H9 (cell line): ENCODE measurements around the gene CAB39L. TPM values are rescaled to one million over a fixed set of nuclear protein-coding genes. Genes with fewer than 3 reads are reported as not detected.

Experiments
- DNase-seq: peaks from one replicate; pipeline ENCODE4 v3.0.0-alpha.2; 2017
- H2AFZ ChIP-seq: one replicate; pipeline ENCODE4 v1.6.1; 2013; ENCODE audit warnings: mild to moderate bottlenecking, low read length, control low read depth, moderate library complexity
- H2AK5ac ChIP-seq: 2 replicates; pipeline ENCODE4 v1.6.1; 2013; ENCODE audit warnings: low read length, control low read depth, mixed read lengths; ENCODE audit not compliant: insufficient read length
- H2BK120ac ChIP-seq: one replicate; pipeline ENCODE4 v1.6.1; 2013; ENCODE audit warnings: low read depth, mild to moderate bottlenecking, low read length, control low read depth, inconsistent platforms; ENCODE audit not compliant: poor library complexity, severe bottlenecking
- H2BK12ac ChIP-seq: 2 replicates; pipeline ENCODE4 v1.6.1; 2013; ENCODE audit warnings: low read length, control low read depth, mixed read lengths, low read depth; ENCODE audit not compliant: insufficient read length
- H2BK15ac ChIP-seq: 2 replicates; pipeline ENCODE4 v1.6.1; 2013; ENCODE audit warnings: low read depth, low read length, control low read depth
- H2BK20ac ChIP-seq: one replicate; pipeline ENCODE4 v1.6.1; 2013; ENCODE audit warnings: low read depth, mild to moderate bottlenecking, low read length, control low read depth, inconsistent platforms; ENCODE audit not compliant: poor library complexity, severe bottlenecking
- H2BK5ac ChIP-seq: 2 replicates; pipeline ENCODE4 v1.6.1; 2013; ENCODE audit warnings: low read length, control low read depth, mixed read lengths; ENCODE audit not compliant: insufficient read length
- H3K14ac ChIP-seq: 2 replicates; pipeline ENCODE4 v1.6.1; 2013; ENCODE audit warnings: low read length, control low read depth; ENCODE audit not compliant: insufficient read depth
- H3K18ac ChIP-seq: 2 replicates; pipeline ENCODE4 v1.6.1; 2013; ENCODE audit warnings: low read depth, mild to moderate bottlenecking, mixed read lengths, low read length, control low read depth; ENCODE audit not compliant: insufficient read length
- H3K23ac ChIP-seq: 2 replicates; pipeline ENCODE4 v1.6.1; 2013; ENCODE audit warnings: low read length, control low read depth, mixed read lengths, low read depth; ENCODE audit not compliant: insufficient read length
- H3K23me2 ChIP-seq: 2 replicates; pipeline ENCODE4 v1.6.1; 2013; ENCODE audit warnings: low read depth, mild to moderate bottlenecking, mixed read lengths, low read length, control low read depth; ENCODE audit not compliant: insufficient read length, poor library complexity, severe bottlenecking
- H3K27ac ChIP-seq: 2 replicates; pipeline ENCODE4 v1.5.1; 2013; ENCODE audit warnings: low read length, control low read depth, mixed read lengths, low read depth; ENCODE audit not compliant: insufficient read length
- H3K27me3 ChIP-seq: 2 replicates; pipeline ENCODE4 v1.6.1; 2013; ENCODE audit warnings: low read length, control low read depth, inconsistent platforms; ENCODE audit not compliant: insufficient read depth
- H3K4ac ChIP-seq: 2 replicates; pipeline ENCODE4 v1.6.1; 2013; ENCODE audit warnings: low read depth, mild to moderate bottlenecking, control low read depth, inconsistent platforms, low read length, moderate library complexity
- H3K4me1 ChIP-seq: 2 replicates; pipeline ENCODE4 v1.6.1; 2013; ENCODE audit warnings: low read length, control low read depth, inconsistent platforms; ENCODE audit not compliant: insufficient read depth
- H3K4me2 ChIP-seq: 2 replicates; pipeline ENCODE4 v1.6.1; 2013; ENCODE audit warnings: low read length, control low read depth, mixed read lengths; ENCODE audit not compliant: insufficient read length, insufficient read depth
- H3K56ac ChIP-seq: 2 replicates; pipeline ENCODE4 v1.6.1; 2013; ENCODE audit warnings: low read depth, mild to moderate bottlenecking, mixed read lengths, low read length, control low read depth; ENCODE audit not compliant: insufficient read length
- H3K79me1 ChIP-seq: 2 replicates; pipeline ENCODE4 v1.6.1; 2013; ENCODE audit warnings: low read depth, mild to moderate bottlenecking, moderate library complexity, low read length, control low read depth, inconsistent platforms; ENCODE audit not compliant: insufficient read depth, poor library complexity, severe bottlenecking
- H3K79me2 ChIP-seq: 2 replicates; pipeline ENCODE4 v1.6.1; 2013; ENCODE audit warnings: low read length, control low read depth, inconsistent platforms; ENCODE audit not compliant: insufficient read depth
- H3K9ac ChIP-seq: 2 replicates; pipeline ENCODE4 v1.6.1; 2013; ENCODE audit warnings: low read length, control low read depth, mixed read lengths; ENCODE audit not compliant: insufficient read length; ENCODE audit errors: extremely low read depth
- H3K9me3 ChIP-seq: one replicate; pipeline ENCODE4 v1.6.1; 2013; ENCODE audit warnings: low read depth, low read length, inconsistent platforms; ENCODE audit not compliant: control insufficient read depth
- H3T11ph ChIP-seq: one replicate; pipeline ENCODE4 v1.6.1; 2013; ENCODE audit warnings: mild to moderate bottlenecking, low read length, control low read depth, inconsistent platforms
- H4K20me1 ChIP-seq: one replicate; pipeline ENCODE4 v1.6.1; 2013; ENCODE audit not compliant: control insufficient read depth, insufficient read length, insufficient read depth
- H4K5ac ChIP-seq: 2 replicates; pipeline ENCODE4 v1.6.1; 2013; ENCODE audit warnings: low read depth, mild to moderate bottlenecking, mixed read lengths, low read length, control low read depth; ENCODE audit not compliant: insufficient read length
- H4K8ac ChIP-seq: replicated peaks from 2 replicates; pipeline ENCODE4 v1.6.1; 2013; ENCODE audit warnings: low read length, control low read depth, mixed read lengths, low read depth; ENCODE audit not compliant: insufficient read length
- H4K91ac ChIP-seq: 2 replicates; pipeline ENCODE4 v1.6.1; 2013; ENCODE audit warnings: low read depth, mild to moderate bottlenecking, moderate library complexity, mixed read lengths, low read length, control low read depth; ENCODE audit not compliant: insufficient read length
- H3K27ac Mint-ChIP-seq, 3 experiments: 2 replicates in 2 of 3; 3 replicates in 1 of 3; pipeline ENCODE4 v1.8.0; 2020 to 2021; ENCODE audit warnings: mixed read lengths in 3 of 3, mild to moderate bottlenecking in 1 of 3, moderate library complexity in 1 of 3
- H3K27me3 Mint-ChIP-seq: 2 replicates; pipeline ENCODE4 v1.8.0; 2021; ENCODE audit warnings: low read depth, mild to moderate bottlenecking, moderate library complexity, mixed read lengths
- H3K36me3 Mint-ChIP-seq, 3 experiments: 2 replicates in 2 of 3; 3 replicates in 1 of 3; pipeline ENCODE4 v1.8.0; 2020 to 2021; ENCODE audit warnings: low read depth in 3 of 3, mixed read lengths in 3 of 3; ENCODE audit not compliant: insufficient read depth in 1 of 3
- H3K4me1 Mint-ChIP-seq, 2 experiments: 2 replicates each; pipeline ENCODE4 v1.8.0; 2020; ENCODE audit warnings: mixed read lengths in 2 of 2
- H3K4me3 Mint-ChIP-seq, 2 experiments: 2 replicates in 1 of 2; 3 replicates in 1 of 2; pipeline ENCODE4 v1.8.0; 2020 to 2021; ENCODE audit warnings: mild to moderate bottlenecking in 2 of 2, mixed read lengths in 2 of 2, moderate library complexity in 1 of 2
- H3K9me3 Mint-ChIP-seq, 2 experiments: 2 replicates in 1 of 2; 3 replicates in 1 of 2; pipeline ENCODE4 v1.8.0; 2020; ENCODE audit warnings: mild to moderate bottlenecking in 2 of 2, mixed read lengths in 2 of 2, moderate library complexity in 1 of 2
- total RNA-seq: library from RNA; stranded (reverse); gene quantifications from 2 replicates; pipeline ENCODE4 v1.2.1, GENCODE V29; 2021
- TF ChIP-seq, protein P1 (sequence below): fragments of 200-600 bp; sonication (generic); conservative IDR thresholded peaks from 3 replicates; pipeline ENCODE4 v1.8.0; 2021; ENCODE audit warnings: antibody characterized with exemption, mild to moderate bottlenecking

CAB39L gene
- total RNA-seq, 1 experiment from 2014 or later = 6.0 TPM

- Mint-ChIP-seq H3K27ac (no peak overlapping the region), H3K4me3 (no peak overlapping the region), H3K36me3 (no peaks in the 10 kb centered on the region), H3K4me1 (peaks cover 12 to 26% of the 10 kb centered on the region in 2 experiments), H3K27me3 (no peaks in the 10 kb centered on the region), H3K9me3 (no peaks in the 10 kb centered on the region)
- no peak for DNase-seq
- Histone ChIP-seq H3K4me1 (no peaks in the 10 kb centered on the region; the same call in 1 of the 2 replicates), H4K8ac (no peak overlapping the region), H3K23me2 (no peaks in the 10 kb centered on the region), H3T11ph (no peak overlapping the region), H3K23ac (no peak overlapping the region), H3K9me3 (no peaks in the 10 kb centered on the region), H2AK5ac (no peak overlapping the region), H4K91ac (no peak overlapping the region), H3K27ac (no peak overlapping the region), H2AFZ (no peak overlapping the region), H3K56ac (no peak overlapping the region), H3K18ac (no peak overlapping the region), H3K4me2 (no peak overlapping the region), H4K5ac (no peak overlapping the region), H3K9ac (no peak overlapping the region), H3K14ac (no peak overlapping the region), H2BK20ac (no peak overlapping the region), H2BK15ac (no peak overlapping the region), H2BK5ac (no peak overlapping the region), H3K27me3 (no peaks in the 10 kb centered on the region; the same call in 1 of the 2 replicates), H3K79me1 (no peaks in the 10 kb centered on the region), H2BK120ac (no peak overlapping the region), H3K79me2 (no peaks in the 10 kb centered on the region), H4K20me1 (no peaks in the 10 kb centered on the region), H3K4ac (no peak overlapping the region), H2BK12ac (no peak overlapping the region)
- TF ChIP-seq, protein P1, sequence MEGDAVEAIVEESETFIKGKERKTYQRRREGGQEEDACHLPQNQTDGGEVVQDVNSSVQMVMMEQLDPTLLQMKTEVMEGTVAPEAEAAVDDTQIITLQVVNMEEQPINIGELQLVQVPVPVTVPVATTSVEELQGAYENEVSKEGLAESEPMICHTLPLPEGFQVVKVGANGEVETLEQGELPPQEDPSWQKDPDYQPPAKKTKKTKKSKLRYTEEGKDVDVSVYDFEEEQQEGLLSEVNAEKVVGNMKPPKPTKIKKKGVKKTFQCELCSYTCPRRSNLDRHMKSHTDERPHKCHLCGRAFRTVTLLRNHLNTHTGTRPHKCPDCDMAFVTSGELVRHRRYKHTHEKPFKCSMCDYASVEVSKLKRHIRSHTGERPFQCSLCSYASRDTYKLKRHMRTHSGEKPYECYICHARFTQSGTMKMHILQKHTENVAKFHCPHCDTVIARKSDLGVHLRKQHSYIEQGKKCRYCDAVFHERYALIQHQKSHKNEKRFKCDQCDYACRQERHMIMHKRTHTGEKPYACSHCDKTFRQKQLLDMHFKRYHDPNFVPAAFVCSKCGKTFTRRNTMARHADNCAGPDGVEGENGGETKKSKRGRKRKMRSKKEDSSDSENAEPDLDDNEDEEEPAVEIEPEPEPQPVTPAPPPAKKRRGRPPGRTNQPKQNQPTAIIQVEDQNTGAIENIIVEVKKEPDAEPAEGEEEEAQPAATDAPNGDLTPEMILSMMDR = no peak
These were observed 145.4 kb downstream of the CAB39L start for GRCh38 chr13:49298416-49298815.
